Activated CD8-positive, alpha-beta memory T cell treated with anti-CD3 and anti-CD28 coated beads, Interleukin-2, amount 50 U/mL, for 24 hours (primary cell): ENCODE data around the gene MAP1LC3B2.

ENCODE experiments used
- DNase-seq: peaks from one replicate; pipeline ENCODE4 v3.0.0-alpha.2; 2020; ENCODE audit errors: extremely low read depth

Gene MAP1LC3B2

GRCh38 chr12:116594325-116595038 is 35.3 kb downstream of the MAP1LC3B2 start:
- no peak for DNase-seq

GRCh38 chr12:116595186-116595585 is 36.0 kb downstream of the MAP1LC3B2 start:
- DNase-seq: no peak

GRCh38 chr12:116595672-116596071 is 36.5 kb downstream of the MAP1LC3B2 start:
- no peak for DNase-seq

GRCh38 chr12:116597886-116598285 is 38.7 kb downstream of the MAP1LC3B2 start:
- DNase-seq: no peak

- DNase-seq: no peak
Observed at GRCh38 chr12:116598311-116599284, 39.4 kb downstream of the MAP1LC3B2 start.

- no peak for DNase-seq
Observed at GRCh38 chr12:116599285-116600136, 40.3 kb downstream of the MAP1LC3B2 start.

GRCh38 chr12:116600959-116601918 is 42.1 kb downstream of the MAP1LC3B2 start:
- DNase-seq: no peak

GRCh38 chr12:116601933-116602810 is 43.0 kb downstream of the MAP1LC3B2 start:
- DNase-seq: no peak

GRCh38 chr12:116603546-116604177 is 44.5 kb downstream of the MAP1LC3B2 start:
- DNase-seq: no peak

- DNase-seq: no peak
Observed at GRCh38 chr12:116604178-116604895, 45.2 kb downstream of the MAP1LC3B2 start.

- DNase-seq: no peak
Observed at GRCh38 chr12:116604951-116605641, 45.9 kb downstream of the MAP1LC3B2 start.

- DNase-seq: no peak
Observed at GRCh38 chr12:116606397-116606796, 47.2 kb downstream of the MAP1LC3B2 start.

GRCh38 chr12:116607039-116607438 is 47.9 kb downstream of the MAP1LC3B2 start:
- no peak for DNase-seq

- DNase-seq: no peak
Observed at GRCh38 chr12:116609319-116610114, 50.3 kb downstream of the MAP1LC3B2 start.

- DNase-seq: no peak
Observed at GRCh38 chr12:116610971-116611541, 51.9 kb downstream of the MAP1LC3B2 start.

- DNase-seq: no peak
Observed at GRCh38 chr12:116612436-116612835, 53.3 kb downstream of the MAP1LC3B2 start.

- DNase-seq: no peak
Observed at GRCh38 chr12:116613256-116613655, 54.1 kb downstream of the MAP1LC3B2 start.
